Stimulated activated CD4-positive, alpha-beta T cell treated with anti-CD3 and anti-CD28 coated beads, Interleukin-1b, Interleukin-23, amount 100 ng/mL, for 24 hours (primary cell): Measurements from ENCODE around the gene TAAR6.
"Not testable (repeated sequence)": the region's sequence is repeated elsewhere in the genome, so short reads cannot be mapped to it uniquely, and the experiment has no call there.

Experiments
- DNase-seq, 4 experiments: peaks; one replicate each; pipeline ENCODE4 v3.0.0-alpha.2; 2020; ENCODE audit warnings: low read depth in 4 of 4, low spot score in 1 of 4

The TAAR6 gene

GRCh38 chr6:132589454-132589853, 19.3 kb downstream of the TAAR6 start, which contains the start of gene TAAR5:
Gene TAAR5 (minus strand): TSS chr6:132589741. CDS start chr6:132589686, 55 bp downstream.
- no peak for DNase-seq

- DNase-seq: no peak
These were observed 20.2 kb downstream of the TAAR6 start for GRCh38 chr6:132590362-132590761.

GRCh38 chr6:132592855-132593254, 22.7 kb downstream of the TAAR6 start:
- DNase-seq: no peak

- DNase-seq: no peak
These were observed 26.1 kb downstream of the TAAR6 start for GRCh38 chr6:132596201-132596600.

GRCh38 chr6:132598473-132598872, 28.4 kb downstream of the TAAR6 start:
- DNase-seq: no peak

- not testable (repeated sequence) for DNase-seq
These were observed 30.8 kb downstream of the TAAR6 start for GRCh38 chr6:132600900-132601299.

GRCh38 chr6:132604635-132605152, 34.6 kb downstream of the TAAR6 start:
- no peak for DNase-seq

GRCh38 chr6:132607544-132608233, 37.6 kb downstream of the TAAR6 start:
- no peak for DNase-seq

- DNase-seq: no peak
These were observed 41.5 kb downstream of the TAAR6 start for GRCh38 chr6:132611616-132612015.

GRCh38 chr6:132612449-132613108, 42.5 kb downstream of the TAAR6 start:
- no peak for DNase-seq

GRCh38 chr6:132614554-132614953, 44.4 kb downstream of the TAAR6 start:
- no peak for DNase-seq

- no peak for DNase-seq
These were observed 46.6 kb downstream of the TAAR6 start for GRCh38 chr6:132616677-132617076.
